HL-60 (cell line): ENCODE results near the gene GABBR2.

Experiments used
- DNase-seq, 2 experiments: peaks; one replicate each; pipeline ENCODE4 v3.0.0-alpha.2; 2010 to 2020; ENCODE audit warnings: low read depth in 1 of 2, low spot score in 1 of 2
- H3K27ac ChIP-seq: fragments of 250-450 bp; sonication (Bioruptor Pico); replicated peaks from 2 replicates; pipeline ENCODE4 v1.5.1; 2020; ENCODE audit warnings: mild to moderate bottlenecking, moderate library complexity
- H3K27me3 ChIP-seq: fragments of 250-450 bp; sonication (Bioruptor Pico); 2 replicates; pipeline ENCODE4 v1.5.1; 2021; ENCODE audit warnings: mild to moderate bottlenecking, moderate library complexity; ENCODE audit not compliant: insufficient read depth, poor library complexity, severe bottlenecking
- H3K4me3 ChIP-seq: replicated peaks from 2 replicates; pipeline ENCODE4 v1.5.1; 2011; ENCODE audit warnings: mild to moderate bottlenecking, control low read depth, low read length; ENCODE audit not compliant: insufficient read depth
- CTCF ChIP-seq: IDR thresholded peaks from one replicate; pipeline ENCODE4 v1.5.1; 2011; ENCODE audit warnings: low read length, control low read depth, inconsistent platforms; ENCODE audit not compliant: insufficient read depth
- GABPA ChIP-seq: IDR thresholded peaks from 2 replicates; pipeline ENCODE4 v1.6.1; 2012; ENCODE audit warnings: low read depth
- POLR2AphosphoS5 ChIP-seq: IDR thresholded peaks from 2 replicates; pipeline ENCODE4 v1.6.1; 2012; ENCODE audit warnings: low read depth
- REST ChIP-seq: IDR thresholded peaks from 2 replicates; pipeline ENCODE4 v1.6.1; 2012; ENCODE audit warnings: low read depth; ENCODE audit not compliant: insufficient replicate concordance
- SPI1 ChIP-seq: IDR thresholded peaks from 2 replicates; pipeline ENCODE4 v1.6.1; 2012; ENCODE audit warnings: low read depth, mild to moderate bottlenecking, borderline replicate concordance
- long read RNA-seq: library from polyadenylated mRNA; unstranded; transcript quantifications from one replicate; pipeline ENCODE4 v2.0.0, GENCODE V29; 2020

Gene GABBR2
- long read RNA-seq, result 0 reads

- no peak for DNase-seq
- no peak for TF ChIP-seq POLR2AphosphoS5
- TF ChIP-seq GABPA, result no peak
- TF ChIP-seq SPI1, result no peak
- TF ChIP-seq REST, result peak; percentile 19
- TF ChIP-seq CTCF, result no peak
- Histone ChIP-seq H3K27ac (no peak within 1 kb of the TSS), H3K27me3 (peaks cover 36% of the 10 kb centered on the region), H3K4me3 (peak within 1 kb of the TSS; percentile 17; the same call in 1 of the 2 replicates)
Measured at GRCh38 chr9:98708933-98709911, at the start of gene GABBR2. Gene GABBR2, minus strand, starts transcription at chr9:98708935. Its CDS starts 198 bp downstream, at chr9:98708737.

- Histone ChIP-seq H3K27me3 (no peaks in the 10 kb centered on the region), H3K27ac (no peak overlapping the region), H3K4me3 (no peak overlapping the region)
- no peak for DNase-seq
- TF ChIP-seq SPI1 (no peak), CTCF (no peak), REST (no peak), POLR2AphosphoS5 (no peak), GABPA (no peak)
Measured at GRCh38 chr9:98755006-98755618, 46.4 kb upstream of the GABBR2 start.

DNA sequence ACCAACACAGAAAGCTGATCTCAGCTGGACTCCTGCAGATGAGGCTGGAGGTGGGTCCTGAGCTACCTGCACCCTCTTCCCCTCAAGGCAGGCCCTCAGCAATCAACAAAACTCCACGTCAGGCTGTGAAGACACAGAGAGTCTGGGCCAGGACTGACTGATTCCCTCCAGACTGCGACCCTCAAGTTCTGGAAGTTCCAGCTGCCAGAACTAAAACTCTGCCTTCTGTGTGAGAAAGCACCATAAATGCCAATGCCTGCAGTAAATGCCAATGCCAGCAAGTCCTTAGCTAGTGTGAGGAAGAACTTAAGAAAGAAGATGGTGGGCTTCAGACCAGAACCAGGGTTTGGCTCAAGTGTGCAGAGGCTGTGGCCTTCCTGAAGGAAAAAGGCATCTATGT is 42.5 kb upstream of the GABBR2 start:
- TF ChIP-seq SPI1 (no peak), POLR2AphosphoS5 (no peak)
- DNase-seq, result no peak
- H3K27ac ChIP-seq, result peak overlapping the region; percentile 80
- no peaks in the 10 kb centered on the region for H3K27me3 ChIP-seq
- H3K4me3 ChIP-seq, result no peak overlapping the region

DNA sequence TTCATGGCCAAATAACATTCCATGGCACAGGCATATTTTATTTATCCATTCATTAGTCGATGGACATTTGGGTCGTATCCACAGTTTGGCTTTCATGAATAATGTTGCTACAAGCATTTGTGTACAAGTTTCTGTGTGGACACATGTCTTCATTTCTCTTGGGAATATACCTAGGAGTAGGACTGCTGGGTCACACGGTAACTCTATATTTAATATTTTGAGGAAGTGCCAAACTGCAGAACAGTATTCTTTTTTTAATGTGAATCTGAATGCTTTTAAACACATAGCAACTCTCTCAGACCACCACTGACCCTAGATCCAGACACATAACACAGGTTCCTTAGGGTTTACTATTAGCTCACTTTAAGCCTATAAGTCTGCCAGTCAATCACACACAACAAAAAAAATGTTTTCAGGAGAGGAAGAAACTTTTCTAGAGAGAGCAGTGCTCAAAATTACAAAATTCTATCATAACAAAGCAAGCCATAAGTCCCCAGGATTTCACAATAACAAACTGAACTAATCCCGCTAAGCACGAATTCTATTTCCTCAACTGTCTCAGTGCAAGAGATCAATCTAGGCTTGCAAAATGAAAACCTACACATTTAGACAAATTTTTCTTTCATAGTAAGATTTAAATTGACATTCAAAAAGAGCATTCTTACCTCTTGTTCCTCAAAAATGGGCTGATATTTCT is 41.8 kb upstream of the GABBR2 start:
- H3K4me3 ChIP-seq, result no peak overlapping the region
- H3K27me3 ChIP-seq, result no peaks in the 10 kb centered on the region
- no peak for TF ChIP-seq POLR2AphosphoS5
- TF ChIP-seq GABPA, result no peak
- TF ChIP-seq CTCF, result no peak
- peak; percentile 94 for TF ChIP-seq SPI1
- no peak for TF ChIP-seq REST
- DNase-seq, result peak; percentile 61 to 74
- peak overlapping the region; percentile 80 for H3K27ac ChIP-seq
